Mesenchymal stem cell (in vitro differentiated cells and primary cell): ENCODE measurements around the gene DTD2. TPM values are rescaled to one million over a fixed set of nuclear protein-coding genes. Genes with fewer than 3 reads are reported as not detected.

Source experiments
- DNase-seq: peaks from one replicate; pipeline ENCODE4 v3.0.0-alpha.2; 2013
- H2AFZ ChIP-seq: one replicate; pipeline ENCODE4 v1.6.1; 2013; ENCODE audit warnings: low read depth, mild to moderate bottlenecking, control low read depth, inconsistent platforms, low read length, moderate library complexity
- H2AK5ac ChIP-seq: 2 replicates; pipeline ENCODE4 v1.6.1; 2013; ENCODE audit warnings: low read length, moderate library complexity, mild to moderate bottlenecking, inconsistent platforms; ENCODE audit not compliant: severe bottlenecking
- H2BK120ac ChIP-seq: one replicate; pipeline ENCODE4 v1.6.1; 2013; ENCODE audit warnings: low read depth, mild to moderate bottlenecking, inconsistent platforms, low read length, moderate library complexity
- H2BK12ac ChIP-seq, 2 experiments: one replicate each; pipeline ENCODE4 v1.6.1; 2013; ENCODE audit warnings: inconsistent platforms in 2 of 2, low read length in 2 of 2, mild to moderate bottlenecking in 2 of 2, moderate library complexity in 2 of 2, control low read depth in 1 of 2
- H2BK15ac ChIP-seq: one replicate; pipeline ENCODE4 v1.6.1; 2013; ENCODE audit warnings: mild to moderate bottlenecking, low read depth, inconsistent platforms; ENCODE audit not compliant: poor library complexity, severe bottlenecking
- H2BK5ac ChIP-seq: 2 replicates; pipeline ENCODE4 v1.6.1; 2013; ENCODE audit warnings: low read depth, mild to moderate bottlenecking, low read length, control low read depth, inconsistent platforms; ENCODE audit not compliant: poor library complexity, severe bottlenecking
- H3K14ac ChIP-seq, 2 experiments: one replicate each; pipeline ENCODE4 v1.6.1; 2013; ENCODE audit warnings: inconsistent platforms in 2 of 2, low read length in 2 of 2, control low read depth in 1 of 2, mild to moderate bottlenecking in 1 of 2, moderate library complexity in 1 of 2
- H3K18ac ChIP-seq, 2 experiments: one replicate each; pipeline ENCODE4 v1.6.1; 2013; ENCODE audit warnings: inconsistent platforms in 2 of 2, low read length in 2 of 2, control low read depth in 1 of 2, low read depth in 1 of 2, mild to moderate bottlenecking in 1 of 2
- H3K23ac ChIP-seq, 2 experiments: one replicate each; pipeline ENCODE4 v1.6.1; 2013; ENCODE audit warnings: inconsistent platforms in 2 of 2, low read length in 2 of 2, mild to moderate bottlenecking in 2 of 2, moderate library complexity in 2 of 2, control low read depth in 1 of 2
- H3K27ac ChIP-seq: 2 replicates; pipeline ENCODE4 v1.5.1; 2013; ENCODE audit warnings: mild to moderate bottlenecking, moderate library complexity, low read length, control low read depth, inconsistent platforms; ENCODE audit not compliant: poor library complexity, severe bottlenecking
- H3K27me3 ChIP-seq, 2 experiments: 2 replicates each; pipeline versions ENCODE4 v1.6.1 to v1.7.0; 2013; ENCODE audit warnings: low read length in 2 of 2, mild to moderate bottlenecking in 2 of 2, moderate library complexity in 2 of 2, control low read depth in 1 of 2, inconsistent platforms in 1 of 2; ENCODE audit not compliant: control insufficient read depth in 1 of 2, insufficient read depth in 1 of 2
- H3K36me3 ChIP-seq, 2 experiments: 2 replicates each; pipeline versions ENCODE4 v1.6.1 to v1.7.0; 2013; ENCODE audit warnings: low read length in 2 of 2, control low read depth in 1 of 2, inconsistent platforms in 1 of 2, low read depth in 1 of 2, mild to moderate bottlenecking in 1 of 2; ENCODE audit not compliant: insufficient read depth in 2 of 2, control insufficient read depth in 1 of 2
- H3K4ac ChIP-seq, 2 experiments: one replicate each; pipeline ENCODE4 v1.6.1; 2013; ENCODE audit warnings: inconsistent platforms in 2 of 2, low read length in 2 of 2, mild to moderate bottlenecking in 2 of 2, moderate library complexity in 2 of 2, control low read depth in 1 of 2, low read depth in 1 of 2
- H3K4me1 ChIP-seq: 2 replicates; pipeline ENCODE4 v1.6.1; 2013; ENCODE audit warnings: low read depth, low read length, control low read depth; ENCODE audit not compliant: control insufficient read depth, insufficient read depth
- H3K4me2 ChIP-seq: 2 replicates; pipeline ENCODE4 v1.6.1; 2013; ENCODE audit warnings: low read length, mild to moderate bottlenecking, inconsistent platforms; ENCODE audit not compliant: poor library complexity, severe bottlenecking
- H3K4me3 ChIP-seq, 2 experiments: 2 replicates each; pipeline versions ENCODE4 v1.5.1 to v1.7.0; 2013; ENCODE audit warnings: low read length in 2 of 2, mild to moderate bottlenecking in 2 of 2, control low read depth in 1 of 2, low read depth in 1 of 2; ENCODE audit not compliant: insufficient read depth in 1 of 2
- H3K79me1 ChIP-seq: replicated peaks from 2 replicates; pipeline ENCODE4 v1.6.1; 2013; ENCODE audit warnings: mild to moderate bottlenecking, control low read depth, low read length, inconsistent platforms; ENCODE audit not compliant: poor library complexity, severe bottlenecking
- H3K9ac ChIP-seq: 2 replicates; pipeline ENCODE4 v1.7.0; 2013; ENCODE audit warnings: mild to moderate bottlenecking, low read length, moderate library complexity
- H3K9me3 ChIP-seq: 2 replicates; pipeline ENCODE4 v1.7.0; 2013; ENCODE audit warnings: mild to moderate bottlenecking, low read length; ENCODE audit not compliant: control insufficient read depth
- H4K8ac ChIP-seq: one replicate; pipeline ENCODE4 v1.6.1; 2013; ENCODE audit warnings: inconsistent platforms, mild to moderate bottlenecking, low read length, moderate library complexity
- H4K91ac ChIP-seq: one replicate; pipeline ENCODE4 v1.6.1; 2013; ENCODE audit warnings: mild to moderate bottlenecking, low read length, inconsistent platforms
- WGBS: methylation state at CpG from one replicate; pipeline ENCODE4 v1.1.7; 2013; ENCODE audit warnings: mixed read lengths; 5-methylcytosine and 5-hydroxymethylcytosine counted together
- polyA plus RNA-seq, 2 experiments: library from polyadenylated mRNA; stranded (reverse); fragments of 200-250 nt; gene quantifications; one replicate each; pipeline ENCODE4 v1.2.3, GENCODE V29; 2013

The DTD2 gene
- 13.2 TPM for polyA plus RNA-seq (2013, experiment 1 of 2)
- polyA plus RNA-seq (2013, experiment 2 of 2), result 14.0 TPM

GRCh38 chr14:31456841-31457664 lies at the start of gene DTD2:
TSS of gene DTD2 (minus strand) at chr14:31457506. CDS start at chr14:31457393, 113 bp downstream.
- no peak within 1 kb of the TSS for H2BK12ac ChIP-seq
- H2AFZ ChIP-seq, result peak within 1 kb of the TSS; percentile 91
- H3K27me3 ChIP-seq, result no peaks in the 10 kb centered on the region
- H3K14ac ChIP-seq, result peak within 1 kb of the TSS in 1 of 2 experiments; percentile 12
- H3K27ac ChIP-seq, result peak within 1 kb of the TSS; percentile 51
- WGBS, result under 1% methylated on average over 66 of the region's 70 CpGs
- peak within 1 kb of the TSS in 1 of 2 experiments; percentile 32 for H3K23ac ChIP-seq
- H3K4ac ChIP-seq, result peak within 1 kb of the TSS; percentile 75 to 85
- peak within 1 kb of the TSS; percentile 99 for H3K9ac ChIP-seq
- H4K8ac ChIP-seq, result peak within 1 kb of the TSS; percentile 63
- H2BK120ac ChIP-seq, result peak within 1 kb of the TSS; percentile 78
- peak within 1 kb of the TSS; percentile 67 to 98 for H3K4me3 ChIP-seq
- peak within 1 kb of the TSS; percentile 41 for H3K4me2 ChIP-seq
- peaks cover 4 to 8% of the 10 kb centered on the region in 2 experiments for H3K36me3 ChIP-seq
- H3K79me1 ChIP-seq, result peaks cover 5% of the 10 kb centered on the region
- peak within 1 kb of the TSS; percentile 96 for H4K91ac ChIP-seq
- H3K9me3 ChIP-seq, result no peaks in the 10 kb centered on the region
- peak within 1 kb of the TSS; percentile 49 to 90 for H3K18ac ChIP-seq
- no peak within 1 kb of the TSS for H2BK5ac ChIP-seq
- H2AK5ac ChIP-seq, result no peak within 1 kb of the TSS
- H3K4me1 ChIP-seq, result peaks cover 3% of the 10 kb centered on the region
- no peak within 1 kb of the TSS for H2BK15ac ChIP-seq
- peak; percentile 95 for DNase-seq

DNA sequence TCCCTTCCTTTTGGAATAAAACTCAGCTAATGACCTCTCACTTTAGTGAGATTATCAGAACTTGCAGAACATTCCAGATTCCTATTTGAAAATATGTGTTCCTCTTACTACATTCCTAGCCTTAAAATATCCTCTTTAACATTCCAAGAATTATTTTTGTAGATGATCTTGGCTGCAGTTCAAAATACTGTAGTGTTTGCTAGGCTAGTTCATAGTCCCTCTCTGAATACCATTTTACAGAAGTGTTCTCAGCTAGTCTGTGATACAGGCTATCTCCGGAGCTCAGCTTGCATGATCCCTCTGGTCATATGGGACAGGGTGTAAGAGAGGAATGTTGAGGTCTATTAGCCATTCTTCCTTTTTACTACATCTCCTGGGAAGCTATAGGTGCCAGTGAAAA lies 48.1 kb upstream of the DTD2 start:
- no peaks in the 10 kb centered on the region for H3K79me1 ChIP-seq
- H3K27me3 ChIP-seq, result no peaks in the 10 kb centered on the region
- peak overlapping the region; percentile 70 for H3K27ac ChIP-seq
- no peaks in the 10 kb centered on the region for H3K36me3 ChIP-seq
- no peak overlapping the region for H3K4me3 ChIP-seq
- no peak overlapping the region for H2BK12ac ChIP-seq
- H4K8ac ChIP-seq, result no peak overlapping the region
- WGBS, result no CpG with 5 or more reads among the region's 1 CpG
- H2BK5ac ChIP-seq, result no peak overlapping the region
- DNase-seq, result peak; percentile 13
- no peak overlapping the region for H3K4ac ChIP-seq
- no peaks in the 10 kb centered on the region for H3K9me3 ChIP-seq
- H3K4me1 ChIP-seq, result peaks cover 5% of the 10 kb centered on the region
- H3K23ac ChIP-seq, result no peak overlapping the region
- H2AK5ac ChIP-seq, result no peak overlapping the region
- no peak overlapping the region for H3K18ac ChIP-seq
- no peak overlapping the region for H2BK15ac ChIP-seq
- H3K14ac ChIP-seq, result no peak overlapping the region
- H2BK120ac ChIP-seq, result no peak overlapping the region
- no peak overlapping the region for H3K4me2 ChIP-seq
- no peak overlapping the region for H3K9ac ChIP-seq
- H2AFZ ChIP-seq, result no peak overlapping the region
- H4K91ac ChIP-seq, result no peak overlapping the region

- 69% methylated on average over 2 of the region's 2 CpGs for WGBS
Observed at GRCh38 chr14:31501870-31502269, 44.6 kb upstream of the DTD2 start.

DNA sequence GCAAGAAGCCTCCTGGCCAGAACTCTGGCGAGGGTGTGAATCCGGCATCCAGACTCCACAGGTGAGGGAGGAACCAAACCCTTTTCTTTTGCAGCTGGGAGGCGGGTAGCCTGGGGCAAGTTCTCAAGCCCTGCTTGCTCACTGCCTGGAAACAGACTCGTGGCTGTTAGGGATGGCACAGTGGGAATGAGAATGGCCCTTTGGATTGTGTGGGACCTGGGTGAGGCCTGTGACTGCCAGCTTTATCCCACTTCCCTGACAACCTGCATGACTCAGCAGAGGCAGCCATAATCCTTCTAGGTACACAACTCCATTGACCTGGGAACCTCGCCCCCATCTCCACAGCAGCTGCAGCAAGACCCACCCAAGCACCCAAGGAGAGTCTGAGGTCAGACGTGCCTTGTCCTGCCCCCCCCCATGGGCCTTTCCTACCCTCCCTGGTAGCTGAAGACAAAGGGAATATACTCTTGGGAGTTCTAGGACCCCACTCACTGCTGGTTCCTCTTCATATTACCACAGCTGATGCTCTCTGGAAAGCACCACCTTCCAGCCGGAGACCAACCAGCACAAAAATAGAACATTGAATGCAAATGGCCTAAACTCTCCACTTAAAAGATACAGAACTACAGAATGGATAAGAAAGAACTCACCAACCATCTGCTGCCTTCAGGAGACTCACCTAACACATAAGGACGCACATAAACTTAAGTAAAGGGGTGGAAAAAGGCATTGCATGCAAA lies 35.6 kb upstream of the DTD2 start:
- H2BK5ac ChIP-seq, result no peak overlapping the region
- peaks cover 0 to 3% of the 10 kb centered on the region in 2 experiments for H3K27me3 ChIP-seq

More at GRCh38 chr14:31501870-31502269, 44.6 kb upstream of the DTD2 start:
- no peaks in the 10 kb centered on the region for H3K36me3 ChIP-seq
- no peak overlapping the region for H3K18ac ChIP-seq
- H3K14ac ChIP-seq, result no peak overlapping the region
- H3K4me1 ChIP-seq, result peaks cover 5% of the 10 kb centered on the region
- no peak overlapping the region for H3K9ac ChIP-seq
- no peak overlapping the region for H2BK12ac ChIP-seq
- no peak overlapping the region for H3K4me2 ChIP-seq
- H3K27ac ChIP-seq, result no peak overlapping the region
- no peak overlapping the region for H2BK120ac ChIP-seq
- H3K79me1 ChIP-seq, result no peaks in the 10 kb centered on the region
- H3K4me3 ChIP-seq, result no peak overlapping the region
- no peak overlapping the region for H3K23ac ChIP-seq
- H2BK15ac ChIP-seq, result no peak overlapping the region
- no peaks in the 10 kb centered on the region for H3K9me3 ChIP-seq
- no peak overlapping the region for H2AK5ac ChIP-seq
- no peaks in the 10 kb centered on the region for H3K27me3 ChIP-seq
- no peak overlapping the region for H3K4ac ChIP-seq
- no peak overlapping the region for H2BK5ac ChIP-seq
- H4K8ac ChIP-seq, result no peak overlapping the region
- DNase-seq, result no peak
- no peak overlapping the region for H4K91ac ChIP-seq
- no peak overlapping the region for H2AFZ ChIP-seq

More for the DNA sequence above, 35.6 kb upstream of the DTD2 start:
- H3K4me1 ChIP-seq, result no peaks in the 10 kb centered on the region
- no peak overlapping the region for H3K4me2 ChIP-seq
- no peak overlapping the region for H3K9ac ChIP-seq
- H3K36me3 ChIP-seq, result no peaks in the 10 kb centered on the region
- no peaks in the 10 kb centered on the region for H3K79me1 ChIP-seq
- H3K9me3 ChIP-seq, result no peaks in the 10 kb centered on the region
- no peak overlapping the region for H2BK15ac ChIP-seq
- H3K23ac ChIP-seq, result no peak overlapping the region
- no peak overlapping the region for H3K4ac ChIP-seq
- H3K27ac ChIP-seq, result no peak overlapping the region
- H2AK5ac ChIP-seq, result no peak overlapping the region
- no peak overlapping the region for H4K91ac ChIP-seq
- H3K14ac ChIP-seq, result no peak overlapping the region
- no peak overlapping the region for H3K18ac ChIP-seq
- no peak overlapping the region for H3K4me3 ChIP-seq
- H2AFZ ChIP-seq, result no peak overlapping the region
- no peak overlapping the region for H2BK12ac ChIP-seq
- H4K8ac ChIP-seq, result no peak overlapping the region
- no peak overlapping the region for H2BK120ac ChIP-seq
- WGBS, result 88% methylated on average over 7 of the region's 8 CpGs
- DNase-seq, result no peak
